SK-N-SH treated with all-trans-retinoic acid at 6 μM for 48 hours (cell line): ENCODE measurements around the gene HMGB4.

Source experiments
- ATAC-seq: fragments of 200-7000 bp; cut with Tn5 transposase; 3 replicates; pipeline ENCODE4 v1.9.1; 2020; ENCODE audit warnings: mild to moderate bottlenecking, moderate library complexity
- ARNTL ChIP-seq: fragments of 450-650 bp; formaldehyde crosslinking; IDR thresholded peaks from 2 replicates; pipeline ENCODE4 v1.5.0; 2020; ENCODE audit warnings: low read depth, mild to moderate bottlenecking, moderate library complexity, borderline replicate concordance
- BACH2 ChIP-seq: fragments of 250-450 bp; sonication (Bioruptor Pico); IDR thresholded peaks from 2 replicates; pipeline ENCODE4 v1.9.0; 2021; ENCODE audit warnings: mild to moderate bottlenecking, borderline replicate concordance
- CREB5 ChIP-seq: fragments of 250-450 bp; sonication (Bioruptor Pico); IDR thresholded peaks from 2 replicates; pipeline ENCODE4 v1.5.1; 2020; ENCODE audit warnings: low read depth, mild to moderate bottlenecking, moderate library complexity
- CSDC2 ChIP-seq: fragments of 250-450 bp; sonication (Bioruptor Pico); IDR thresholded peaks from 2 replicates; pipeline ENCODE4 v1.5.0; 2020; ENCODE audit warnings: mild to moderate bottlenecking, moderate library complexity
- ESRRG ChIP-seq: fragments of 250-450 bp; sonication (Bioruptor Pico); IDR thresholded peaks from 2 replicates; pipeline ENCODE4 v1.6.1; 2021; ENCODE audit warnings: mild to moderate bottlenecking
- ISL1 ChIP-seq: fragments of 250-450 bp; sonication (Bioruptor Pico); IDR thresholded peaks from 2 replicates; pipeline ENCODE4 v2.1.2; 2022; ENCODE audit warnings: mild to moderate bottlenecking, moderate library complexity
- OSR1 ChIP-seq: fragments of 250-450 bp; sonication (Bioruptor Pico); IDR thresholded peaks from 2 replicates; pipeline ENCODE4 v1.8.0; 2022; ENCODE audit warnings: moderate library complexity, mild to moderate bottlenecking, inconsistent platforms
- POU6F1 ChIP-seq: fragments of 250-450 bp; sonication (Bioruptor Pico); IDR thresholded peaks from 2 replicates; pipeline ENCODE4 v1.8.0; 2021; ENCODE audit warnings: low read depth, mild to moderate bottlenecking, moderate library complexity, borderline replicate concordance
- PPARA ChIP-seq: fragments of 250-450 bp; sonication (Bioruptor Pico); IDR thresholded peaks from 2 replicates; pipeline ENCODE4 v1.5.0; 2020; ENCODE audit warnings: mild to moderate bottlenecking, borderline replicate concordance
- RARB ChIP-seq: fragments of 250-450 bp; sonication (Bioruptor Pico); IDR thresholded peaks from 2 replicates; pipeline ENCODE4 v1.8.0; 2021; ENCODE audit warnings: mild to moderate bottlenecking, moderate library complexity
- SNAI2 ChIP-seq: fragments of 250-450 bp; sonication (Bioruptor Pico); IDR thresholded peaks from 2 replicates; pipeline ENCODE4 v1.5.0; 2020; ENCODE audit warnings: mild to moderate bottlenecking, moderate library complexity
- TCF4 ChIP-seq: fragments of 250-450 bp; sonication (Bioruptor Pico); IDR thresholded peaks from 2 replicates; pipeline ENCODE4 v1.8.0; 2021; ENCODE audit warnings: mild to moderate bottlenecking, moderate library complexity, borderline replicate concordance
- TOX ChIP-seq: fragments of 250-450 bp; sonication (Bioruptor Pico); IDR thresholded peaks from 2 replicates; pipeline ENCODE4 v1.8.0; 2021; ENCODE audit warnings: mild to moderate bottlenecking, moderate library complexity, borderline replicate concordance
- TSHZ2 ChIP-seq: fragments of 250-450 bp; sonication (Bioruptor Pico); IDR thresholded peaks from 2 replicates; pipeline ENCODE4 v1.5.0; 2020; ENCODE audit warnings: mild to moderate bottlenecking, moderate library complexity
- ZC3H10 ChIP-seq: fragments of 250-450 bp; sonication (Bioruptor Pico); IDR thresholded peaks from 2 replicates; pipeline ENCODE4 v1.5.1; 2021; ENCODE audit warnings: mild to moderate bottlenecking, moderate library complexity
- ZFP3 ChIP-seq: fragments of 250-450 bp; sonication (Bioruptor Pico); IDR thresholded peaks from 2 replicates; pipeline ENCODE4 v1.5.0; 2020; ENCODE audit warnings: mild to moderate bottlenecking, moderate library complexity
- ZFP30 ChIP-seq: fragments of 450-650 bp; formaldehyde crosslinking; IDR thresholded peaks from 2 replicates; pipeline ENCODE4 v1.5.0; 2022; ENCODE audit warnings: mild to moderate bottlenecking, moderate library complexity
- ZNF565 ChIP-seq: fragments of 450-650 bp; formaldehyde crosslinking; conservative IDR thresholded peaks from 2 replicates; pipeline ENCODE4 v1.5.0; 2020; ENCODE audit warnings: low read depth, mild to moderate bottlenecking, moderate library complexity
- ZNF70 ChIP-seq: fragments of 450-650 bp; formaldehyde crosslinking; IDR thresholded peaks from 2 replicates; pipeline ENCODE4 v1.5.0; 2020; ENCODE audit warnings: mild to moderate bottlenecking, moderate library complexity
- ZNF8 ChIP-seq: fragments of 450-650 bp; formaldehyde crosslinking; IDR thresholded peaks from 2 replicates; pipeline ENCODE4 v1.5.0; 2020; ENCODE audit warnings: mild to moderate bottlenecking, moderate library complexity
- TF ChIP-seq, protein P1 (sequence below): fragments of 250-450 bp; sonication (Bioruptor Pico); IDR thresholded peaks from 2 replicates; pipeline ENCODE4 v1.8.0; 2020; ENCODE audit warnings: mild to moderate bottlenecking, moderate library complexity, borderline replicate concordance

Gene HMGB4

GRCh38 chr1:33863779-33864178 lies at the start of gene HMGB4:
TSS of gene HMGB4 (plus strand) at chr1:33864079. CDS start at chr1:33864192, 113 bp downstream.
- TF ChIP-seq ESRRG (CRISPR knock-in tag): no peak
- TF ChIP-seq ZC3H10: no peak
- TF ChIP-seq, protein P1, sequence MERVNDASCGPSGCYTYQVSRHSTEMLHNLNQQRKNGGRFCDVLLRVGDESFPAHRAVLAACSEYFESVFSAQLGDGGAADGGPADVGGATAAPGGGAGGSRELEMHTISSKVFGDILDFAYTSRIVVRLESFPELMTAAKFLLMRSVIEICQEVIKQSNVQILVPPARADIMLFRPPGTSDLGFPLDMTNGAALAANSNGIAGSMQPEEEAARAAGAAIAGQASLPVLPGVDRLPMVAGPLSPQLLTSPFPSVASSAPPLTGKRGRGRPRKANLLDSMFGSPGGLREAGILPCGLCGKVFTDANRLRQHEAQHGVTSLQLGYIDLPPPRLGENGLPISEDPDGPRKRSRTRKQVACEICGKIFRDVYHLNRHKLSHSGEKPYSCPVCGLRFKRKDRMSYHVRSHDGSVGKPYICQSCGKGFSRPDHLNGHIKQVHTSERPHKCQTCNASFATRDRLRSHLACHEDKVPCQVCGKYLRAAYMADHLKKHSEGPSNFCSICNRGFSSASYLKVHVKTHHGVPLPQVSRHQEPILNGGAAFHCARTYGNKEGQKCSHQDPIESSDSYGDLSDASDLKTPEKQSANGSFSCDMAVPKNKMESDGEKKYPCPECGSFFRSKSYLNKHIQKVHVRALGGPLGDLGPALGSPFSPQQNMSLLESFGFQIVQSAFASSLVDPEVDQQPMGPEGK (CRISPR knock-in tag): no peak
- TF ChIP-seq CREB5 (CRISPR knock-in tag): no peak
- TF ChIP-seq ARNTL (CRISPR knock-in tag): no peak
- no peak for TF ChIP-seq RARB (CRISPR knock-in tag)
- TF ChIP-seq ZFP3 (CRISPR knock-in tag): no peak
- TF ChIP-seq TSHZ2 (CRISPR knock-in tag): no peak
- no peak for TF ChIP-seq CSDC2 (CRISPR knock-in tag)
- no peak for TF ChIP-seq ZFP30 (CRISPR knock-in tag)
- TF ChIP-seq PPARA: no peak
- no peak for TF ChIP-seq TCF4 (CRISPR knock-in tag)
- no peak for TF ChIP-seq ZNF565 (CRISPR knock-in tag)
- TF ChIP-seq SNAI2: no peak
- TF ChIP-seq ZNF8 (CRISPR knock-in tag): no peak
- no peak for TF ChIP-seq POU6F1 (CRISPR knock-in tag)
- no peak for ATAC-seq

DNA sequence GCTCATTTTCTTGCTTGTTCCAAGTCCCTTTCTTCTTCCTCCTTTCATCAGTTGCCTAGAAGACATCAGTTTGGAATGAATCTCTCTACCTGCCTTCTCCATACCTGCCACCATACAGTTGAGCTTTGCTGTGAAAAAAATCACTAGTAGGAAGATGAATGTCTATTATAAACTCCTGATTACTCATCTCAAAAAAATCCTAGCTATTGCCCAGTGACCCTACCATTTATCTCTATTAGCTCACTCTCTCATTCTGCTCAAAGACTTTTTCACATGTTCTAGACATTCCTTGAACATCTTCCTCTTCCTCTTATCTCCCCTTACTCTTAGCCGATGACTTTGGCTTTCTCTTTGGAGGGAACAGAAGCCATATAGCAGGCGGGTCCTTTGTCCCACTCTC lies 49.7 kb upstream of the HMGB4 start:
- no peak for ATAC-seq

GRCh38 chr1:33815061-33815460 lies 48.8 kb upstream of the HMGB4 start:
- no peak for TF ChIP-seq PPARA
- TF ChIP-seq ZNF565 (CRISPR knock-in tag): no peak
- TF ChIP-seq ZC3H10: no peak
- TF ChIP-seq BACH2: no peak
- TF ChIP-seq ARNTL (CRISPR knock-in tag): no peak
- no peak for TF ChIP-seq TCF4 (CRISPR knock-in tag)
- TF ChIP-seq TOX (CRISPR knock-in tag): no peak
- TF ChIP-seq ZFP30 (CRISPR knock-in tag): no peak
- no peak for TF ChIP-seq ZNF70
- TF ChIP-seq ESRRG (CRISPR knock-in tag): no peak
- no peak for TF ChIP-seq OSR1
- no peak for TF ChIP-seq RARB (CRISPR knock-in tag)
- no peak for TF ChIP-seq CSDC2 (CRISPR knock-in tag)
- TF ChIP-seq, protein P1 (CRISPR knock-in tag): no peak
- no peak for TF ChIP-seq ZNF8 (CRISPR knock-in tag)
- no peak for ATAC-seq

More for the DNA sequence above, 49.7 kb upstream of the HMGB4 start:
- no peak for TF ChIP-seq ISL1 (CRISPR knock-in tag)
- no peak for TF ChIP-seq ZNF70
